Mononuclear cell (primary cell): Measurements from ENCODE around the gene WWOX. TPM values are rescaled to one million over a fixed set of nuclear protein-coding genes. Genes with fewer than 3 reads are reported as not detected.

Source experiments
- H3K27me3 ChIP-seq: 2 replicates; pipeline ENCODE4 v1.6.0; 2011; ENCODE audit warnings: low read length, control low read depth; ENCODE audit not compliant: insufficient read depth
- H3K4me1 ChIP-seq: 2 replicates; pipeline ENCODE4 v1.5.1; 2011; ENCODE audit warnings: mild to moderate bottlenecking, low read length, control low read depth; ENCODE audit not compliant: insufficient read depth
- H3K4me3 ChIP-seq: 2 replicates; pipeline ENCODE4 v1.5.1; 2011; ENCODE audit warnings: mild to moderate bottlenecking, low read length, moderate library complexity
- H3K9me3 ChIP-seq: 2 replicates; pipeline ENCODE4 v1.5.1; 2011; ENCODE audit warnings: low read depth, mild to moderate bottlenecking, control low read depth, low read length
- total RNA-seq: library from RNA; depleted of rRNA; stranded (reverse); fragments of >200 nt; gene quantifications from one replicate; pipeline ENCODE4 v1.2.3, GENCODE V29; 2012

The WWOX gene
- total RNA-seq, 1 donor, result 22.7 TPM

- H3K4me1 ChIP-seq, result peaks cover 19% of the 10 kb centered on the region
- no peak overlapping the region for H3K4me3 ChIP-seq
- H3K27me3 ChIP-seq, result no peaks in the 10 kb centered on the region
- no peaks in the 10 kb centered on the region for H3K9me3 ChIP-seq
Measured at GRCh38 chr16:79081297-79082066, 982.0 kb downstream of the WWOX start.

GRCh38 chr16:79082970-79083369, 983.5 kb downstream of the WWOX start:
- Histone ChIP-seq H3K4me3 (no peak overlapping the region), H3K27me3 (no peaks in the 10 kb centered on the region), H3K4me1 (peaks cover 19% of the 10 kb centered on the region), H3K9me3 (no peaks in the 10 kb centered on the region)

GRCh38 chr16:79083508-79084299, 984.2 kb downstream of the WWOX start:
- Histone ChIP-seq H3K4me3 (no peak overlapping the region), H3K4me1 (peaks cover 19% of the 10 kb centered on the region), H3K27me3 (no peaks in the 10 kb centered on the region), H3K9me3 (no peaks in the 10 kb centered on the region)

DNA sequence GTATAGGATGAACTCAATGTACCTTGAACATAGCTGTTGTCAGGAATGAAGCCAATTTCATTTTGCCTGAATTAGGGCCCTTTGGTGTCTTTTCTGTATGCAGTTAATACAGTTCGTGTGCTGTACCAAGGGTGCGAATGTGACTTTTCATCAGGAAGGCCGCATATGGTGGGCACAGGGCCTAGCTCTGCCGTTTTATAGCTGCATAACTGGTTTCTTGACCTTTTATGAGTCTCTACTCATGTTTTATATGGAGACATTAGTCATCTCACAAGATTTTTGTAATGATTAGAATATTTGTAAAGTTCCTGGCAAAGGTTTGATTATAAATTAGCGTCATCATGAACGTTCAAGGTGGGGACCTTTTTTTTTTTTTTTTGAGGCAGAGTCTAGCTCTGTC, 989.5 kb downstream of the WWOX start:
- peaks cover 58% of the 10 kb centered on the region for H3K4me1 ChIP-seq
- H3K9me3 ChIP-seq, result no peaks in the 10 kb centered on the region
- H3K4me3 ChIP-seq, result no peak overlapping the region
- H3K27me3 ChIP-seq, result no peaks in the 10 kb centered on the region

GRCh38 chr16:79089735-79090284, 990.4 kb downstream of the WWOX start:
- Histone ChIP-seq H3K27me3 (no peaks in the 10 kb centered on the region), H3K4me1 (peaks cover 58% of the 10 kb centered on the region), H3K9me3 (no peaks in the 10 kb centered on the region), H3K4me3 (peak overlapping the region; percentile 33)

GRCh38 chr16:79090966-79091365, 991.5 kb downstream of the WWOX start:
- H3K27me3 ChIP-seq, result no peaks in the 10 kb centered on the region
- H3K4me3 ChIP-seq, result no peak overlapping the region
- H3K4me1 ChIP-seq, result peaks cover 69% of the 10 kb centered on the region
- H3K9me3 ChIP-seq, result no peaks in the 10 kb centered on the region

- peaks cover 88% of the 10 kb centered on the region for H3K4me1 ChIP-seq
- H3K9me3 ChIP-seq, result no peaks in the 10 kb centered on the region
- H3K27me3 ChIP-seq, result no peaks in the 10 kb centered on the region
- no peak overlapping the region for H3K4me3 ChIP-seq
Measured at GRCh38 chr16:79092846-79093245, 993.4 kb downstream of the WWOX start.

DNA sequence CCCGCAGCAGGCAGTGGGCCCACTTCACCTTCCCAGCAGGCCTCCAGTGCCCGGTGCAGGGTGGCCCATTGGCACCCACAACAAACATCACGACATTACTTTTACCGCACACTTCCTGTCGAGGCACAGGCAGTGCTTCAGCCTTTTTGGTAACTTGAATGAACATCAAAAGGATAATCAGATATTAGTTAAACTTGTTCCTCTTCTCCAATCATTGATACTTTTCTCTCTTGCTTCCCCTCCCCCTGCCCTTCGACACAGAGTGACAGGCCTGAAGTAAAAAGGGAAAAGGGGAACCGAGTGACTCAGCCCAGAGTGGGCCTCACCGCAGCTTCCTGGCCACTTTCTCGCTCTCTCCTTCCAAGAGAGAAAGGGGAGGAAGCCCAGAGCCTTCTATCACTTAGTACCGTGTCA, 994.1 kb downstream of the WWOX start:
- H3K4me3 ChIP-seq, result no peak overlapping the region
- no peaks in the 10 kb centered on the region for H3K27me3 ChIP-seq
- no peaks in the 10 kb centered on the region for H3K9me3 ChIP-seq
- peaks cover 95% of the 10 kb centered on the region for H3K4me1 ChIP-seq

GRCh38 chr16:79096246-79096645, 996.8 kb downstream of the WWOX start:
- Histone ChIP-seq H3K4me1 (peaks cover 93% of the 10 kb centered on the region), H3K4me3 (no peak overlapping the region), H3K9me3 (no peaks in the 10 kb centered on the region), H3K27me3 (no peaks in the 10 kb centered on the region)

DNA sequence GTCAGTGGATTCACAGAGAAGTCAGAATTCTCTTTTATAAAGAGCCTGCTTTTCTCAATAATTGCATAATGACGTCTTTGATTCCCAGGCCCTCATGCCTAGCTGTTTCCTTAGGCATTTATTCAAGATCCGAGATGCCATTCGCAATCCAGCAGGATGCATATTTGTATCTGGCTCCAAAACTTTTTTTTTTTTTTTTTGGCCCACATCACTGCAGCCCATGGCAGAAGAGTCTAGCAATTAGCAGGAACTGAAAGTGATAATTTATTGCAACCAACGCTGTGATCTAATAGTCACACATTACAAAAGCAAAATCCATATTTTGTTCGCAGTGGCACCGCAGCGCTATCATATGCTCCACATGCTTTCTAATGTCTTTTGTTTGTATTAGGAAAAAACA, 997.7 kb downstream of the WWOX start:
- no peaks in the 10 kb centered on the region for H3K27me3 ChIP-seq
- H3K4me3 ChIP-seq, result no peak overlapping the region
- H3K4me1 ChIP-seq, result peaks cover 86% of the 10 kb centered on the region
- H3K9me3 ChIP-seq, result no peaks in the 10 kb centered on the region

GRCh38 chr16:79097771-79098170, 998.3 kb downstream of the WWOX start:
- Histone ChIP-seq H3K9me3 (no peaks in the 10 kb centered on the region), H3K4me1 (peaks cover 80% of the 10 kb centered on the region), H3K4me3 (no peak overlapping the region), H3K27me3 (no peaks in the 10 kb centered on the region)

DNA sequence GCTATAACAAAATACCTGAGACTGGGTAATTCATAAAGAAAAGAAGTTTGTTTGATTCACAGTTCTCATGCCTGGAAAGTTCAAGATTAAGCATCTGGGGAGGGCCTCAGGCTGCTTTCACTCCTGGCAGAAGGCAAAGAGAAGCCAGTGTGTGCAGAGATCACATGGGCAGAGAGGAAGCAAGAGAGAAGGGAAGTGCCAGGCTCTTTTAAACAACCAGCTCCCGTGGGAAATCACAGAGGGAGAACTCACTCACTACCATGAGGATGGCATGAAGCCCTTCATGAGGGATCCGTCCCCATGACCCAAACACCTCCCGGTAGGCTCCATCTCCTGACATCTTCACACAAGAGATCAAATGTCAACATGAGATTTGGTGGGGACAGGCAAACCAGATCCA, 999.5 kb downstream of the WWOX start:
- H3K4me1 ChIP-seq, result peaks cover 69% of the 10 kb centered on the region
- no peaks in the 10 kb centered on the region for H3K9me3 ChIP-seq
- no peaks in the 10 kb centered on the region for H3K27me3 ChIP-seq
- no peak overlapping the region for H3K4me3 ChIP-seq

DNA sequence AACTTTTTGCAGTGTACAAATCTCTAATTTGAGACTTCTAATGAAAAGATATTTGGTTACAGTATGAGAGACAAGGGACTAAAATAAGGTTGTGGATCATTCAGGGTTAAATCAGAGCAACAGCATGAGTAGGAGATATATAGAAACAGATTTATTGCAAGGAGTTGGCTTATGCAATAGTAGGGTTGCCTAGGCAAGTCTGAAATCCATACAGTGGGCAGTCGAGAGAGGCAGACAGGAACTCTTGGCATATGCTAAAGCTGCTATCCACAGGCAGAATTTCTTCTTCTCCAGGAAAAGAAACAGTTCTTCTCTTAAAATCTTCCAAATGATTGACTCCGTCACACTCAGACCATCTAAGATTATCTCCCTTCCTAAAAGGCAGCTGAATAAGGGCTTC, 1000.3 kb downstream of the WWOX start:
- Histone ChIP-seq H3K9me3 (no peaks in the 10 kb centered on the region), H3K4me1 (peaks cover 61% of the 10 kb centered on the region)

GRCh38 chr16:79100447-79100846, 1001.0 kb downstream of the WWOX start:
- Histone ChIP-seq H3K27me3 (no peaks in the 10 kb centered on the region), H3K9me3 (no peaks in the 10 kb centered on the region), H3K4me1 (peaks cover 54% of the 10 kb centered on the region), H3K4me3 (no peak overlapping the region)

More for the DNA sequence above, 1000.3 kb downstream of the WWOX start:
- Histone ChIP-seq H3K4me3 (no peak overlapping the region), H3K27me3 (no peaks in the 10 kb centered on the region)

- Histone ChIP-seq H3K9me3 (no peaks in the 10 kb centered on the region), H3K27me3 (no peaks in the 10 kb centered on the region), H3K4me3 (no peak overlapping the region), H3K4me1 (peaks cover 43% of the 10 kb centered on the region)
Measured at GRCh38 chr16:79101491-79101890, 1002.0 kb downstream of the WWOX start.
